NCI-H1694 (cell line): ENCODE results near the gene EPS8L3.
"Not testable (repeated sequence)": the region's sequence is repeated elsewhere in the genome, so short reads cannot be mapped to it uniquely, and the experiment has no call there.

Experiments
- DNase-seq: peaks from one replicate; lab custom pipeline; 2025; lab: John Stamatoyannopoulos, UW

EPS8L3 gene

GRCh38 chr1:109711593-109712320 is 52.0 kb downstream of the EPS8L3 start, which contains the start of gene GSTM5:
TSS of gene GSTM5 (plus strand) at chr1:109712251. CDS start at chr1:109712313, 62 bp downstream.
- DNase-seq: not testable (repeated sequence)

- DNase-seq: not testable (repeated sequence)
These were observed 53.9 kb downstream of the EPS8L3 start for GRCh38 chr1:109709822-109710221.

- not testable (repeated sequence) for DNase-seq
These were observed 54.8 kb downstream of the EPS8L3 start for GRCh38 chr1:109708949-109709348.

GRCh38 chr1:109705411-109705810 is 58.3 kb downstream of the EPS8L3 start:
- DNase-seq: no peak

- no peak for DNase-seq
These were observed 59.5 kb downstream of the EPS8L3 start for GRCh38 chr1:109704173-109704572.

GRCh38 chr1:109702940-109703339 is 60.8 kb downstream of the EPS8L3 start:
- not testable (repeated sequence) for DNase-seq
